Measurements from ENCODE around the gene AATF.

AATF gene

DNA sequence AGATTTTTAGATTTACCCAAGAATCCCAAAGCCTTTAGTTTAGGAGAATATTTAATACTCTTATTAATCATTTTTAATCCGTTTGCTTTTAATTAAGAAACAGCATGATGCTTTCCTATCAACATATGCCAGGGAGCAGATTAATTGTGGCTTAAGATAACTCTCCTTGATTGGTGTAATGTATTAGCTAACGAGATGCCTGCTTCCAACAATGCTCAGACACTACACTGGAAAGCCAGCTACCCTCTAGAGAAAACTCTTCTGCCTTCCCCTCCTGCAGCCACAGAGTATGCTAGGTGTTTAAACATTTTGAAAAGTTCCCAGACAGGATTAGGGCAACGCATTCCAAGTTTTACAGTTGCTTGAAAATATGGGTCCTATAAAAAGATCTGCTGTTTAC is 142.2 kb downstream of the AATF start:
- peaks cover 42% of the 10 kb centered on the region for H3K4me1 Mint-ChIP-seq (ENCODE audit: low read depth)
- peak overlapping the region; percentile 88 for H3K27ac Mint-ChIP-seq
- no peak overlapping the region for H3K4me3 Mint-ChIP-seq
- H3K36me3 Mint-ChIP-seq (ENCODE audit: low read depth): peaks cover 21% of the 10 kb centered on the region
- H3K9me3 Mint-ChIP-seq: no peaks in the 10 kb centered on the region
- no peaks in the 10 kb centered on the region for H3K27me3 Mint-ChIP-seq (ENCODE audit: low read depth)

DNA sequence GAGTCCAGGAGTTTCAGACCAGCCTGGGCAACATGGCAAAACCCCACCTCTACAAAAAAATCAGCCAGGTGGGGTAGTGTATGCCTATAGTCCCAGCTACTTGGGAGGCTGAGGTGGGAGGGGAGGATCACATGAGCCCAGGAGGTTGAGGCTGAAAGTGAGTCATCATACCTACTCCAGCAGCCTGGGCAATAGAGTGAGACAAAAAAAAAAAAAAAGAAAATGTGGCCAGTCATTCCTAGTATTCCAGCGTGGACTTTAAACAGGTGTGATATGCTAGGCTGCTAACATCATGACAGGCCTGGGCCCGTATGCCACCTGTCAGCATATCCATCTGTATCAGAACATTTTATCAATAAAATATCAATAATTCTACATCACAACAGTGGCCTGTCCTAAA is 143.3 kb downstream of the AATF start:
- Mint-ChIP-seq H3K9me3 (no peaks in the 10 kb centered on the region), H3K4me3 (no peak overlapping the region), H3K27ac (peak overlapping the region; percentile 3), H3K4me1 (ENCODE audit: low read depth) (peaks cover 42% of the 10 kb centered on the region), H3K27me3 (ENCODE audit: low read depth) (no peaks in the 10 kb centered on the region), H3K36me3 (ENCODE audit: low read depth) (peaks cover 28% of the 10 kb centered on the region)

DNA sequence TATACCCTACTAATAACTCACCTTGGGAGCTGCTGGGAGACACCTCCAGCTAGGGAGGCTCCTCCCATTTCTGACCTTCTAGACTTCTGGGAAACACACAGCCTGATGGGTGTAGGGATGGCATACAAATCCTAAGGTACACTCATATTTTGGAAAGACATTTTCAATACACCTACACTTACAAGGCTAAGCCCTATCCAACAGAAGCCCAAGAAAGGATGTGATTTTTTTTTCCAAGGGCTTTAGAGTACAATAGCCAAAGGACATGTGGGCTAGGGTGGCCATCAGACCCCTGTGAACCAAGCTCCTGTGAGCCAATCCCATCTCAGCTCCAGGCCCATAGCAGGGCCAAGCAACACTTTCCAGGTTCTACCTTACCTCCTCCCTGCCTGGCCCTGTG is 143.9 kb downstream of the AATF start:
- Mint-ChIP-seq H3K27ac (peak overlapping the region; percentile 3), H3K4me3 (no peak overlapping the region), H3K9me3 (no peaks in the 10 kb centered on the region), H3K36me3 (ENCODE audit: low read depth) (peaks cover 26% of the 10 kb centered on the region), H3K27me3 (ENCODE audit: low read depth) (no peaks in the 10 kb centered on the region), H3K4me1 (ENCODE audit: low read depth) (peaks cover 37% of the 10 kb centered on the region)

DNA sequence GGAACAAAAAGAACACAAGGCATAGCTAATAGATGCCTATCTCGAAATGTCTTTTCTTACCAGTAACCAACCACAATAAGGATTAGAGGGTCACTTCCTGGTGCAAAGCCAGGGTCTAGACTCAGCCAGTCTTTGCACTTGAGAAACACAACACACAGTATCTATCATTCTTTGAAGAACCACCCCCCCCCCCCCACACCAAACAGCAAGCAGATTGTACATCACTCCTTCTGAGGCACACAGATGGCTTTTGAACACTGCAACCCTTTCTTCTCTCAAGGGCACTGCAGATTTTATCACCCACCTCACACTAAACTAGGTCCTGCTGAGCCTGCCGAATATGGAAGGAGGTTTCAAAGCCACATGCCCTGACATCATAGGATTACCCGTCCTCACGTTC is 145.6 kb downstream of the AATF start:
- Mint-ChIP-seq H3K4me1 (ENCODE audit: low read depth) (peaks cover 20% of the 10 kb centered on the region), H3K9me3 (no peaks in the 10 kb centered on the region), H3K36me3 (ENCODE audit: low read depth) (peaks cover 30% of the 10 kb centered on the region), H3K4me3 (no peak overlapping the region), H3K27me3 (ENCODE audit: low read depth) (no peaks in the 10 kb centered on the region), H3K27ac (no peak overlapping the region)

DNA sequence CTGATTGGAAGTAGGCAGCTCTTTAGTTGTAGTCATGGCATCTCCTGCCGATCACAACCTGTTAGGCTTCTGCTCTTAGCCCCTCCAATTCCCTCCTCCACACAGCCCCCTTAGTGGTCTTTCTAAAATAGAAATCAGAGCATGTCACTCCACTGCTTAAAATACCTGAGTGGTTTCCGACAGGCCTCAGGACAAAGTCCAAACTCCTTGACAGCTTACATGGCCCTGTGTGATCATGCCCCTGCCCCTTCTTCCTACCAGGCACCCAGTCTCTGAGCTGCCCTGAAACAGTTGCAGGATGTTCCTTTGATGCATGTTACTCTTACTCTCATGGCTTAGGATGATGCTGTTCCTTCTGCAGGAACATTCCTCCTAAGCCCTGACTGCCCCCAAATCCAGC is 147.3 kb downstream of the AATF start:
- Mint-ChIP-seq H3K9me3 (no peaks in the 10 kb centered on the region), H3K4me1 (ENCODE audit: low read depth) (peaks cover 4% of the 10 kb centered on the region), H3K27ac (no peak overlapping the region), H3K27me3 (ENCODE audit: low read depth) (no peaks in the 10 kb centered on the region), H3K4me3 (no peak overlapping the region), H3K36me3 (ENCODE audit: low read depth) (peaks cover 25% of the 10 kb centered on the region)

DNA sequence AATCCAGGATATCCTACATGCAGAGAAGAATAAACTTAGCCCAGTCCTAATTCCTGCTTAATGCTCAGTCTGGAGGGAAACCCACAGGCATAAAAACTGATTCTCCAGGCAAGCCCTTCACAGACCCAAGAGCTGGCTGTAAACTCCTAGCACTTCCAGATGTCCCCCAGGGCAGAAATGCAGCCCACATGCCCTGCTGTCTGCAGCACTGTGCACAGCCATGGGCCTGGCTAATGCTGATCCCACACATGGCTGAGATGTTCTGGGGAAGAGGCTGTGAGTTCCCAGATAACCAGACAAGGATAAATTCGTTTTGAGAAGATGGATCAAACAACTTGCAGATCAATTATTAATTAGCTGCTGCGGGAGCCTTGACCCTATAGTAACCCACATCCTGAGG is 148.4 kb downstream of the AATF start:
- H3K27me3 Mint-ChIP-seq (ENCODE audit: low read depth): no peaks in the 10 kb centered on the region
- peaks cover 23% of the 10 kb centered on the region for H3K36me3 Mint-ChIP-seq (ENCODE audit: low read depth)
- no peaks in the 10 kb centered on the region for H3K9me3 Mint-ChIP-seq
- H3K4me3 Mint-ChIP-seq: no peak overlapping the region
- H3K4me1 Mint-ChIP-seq (ENCODE audit: low read depth): peaks cover 7% of the 10 kb centered on the region
- no peak overlapping the region for H3K27ac Mint-ChIP-seq

DNA sequence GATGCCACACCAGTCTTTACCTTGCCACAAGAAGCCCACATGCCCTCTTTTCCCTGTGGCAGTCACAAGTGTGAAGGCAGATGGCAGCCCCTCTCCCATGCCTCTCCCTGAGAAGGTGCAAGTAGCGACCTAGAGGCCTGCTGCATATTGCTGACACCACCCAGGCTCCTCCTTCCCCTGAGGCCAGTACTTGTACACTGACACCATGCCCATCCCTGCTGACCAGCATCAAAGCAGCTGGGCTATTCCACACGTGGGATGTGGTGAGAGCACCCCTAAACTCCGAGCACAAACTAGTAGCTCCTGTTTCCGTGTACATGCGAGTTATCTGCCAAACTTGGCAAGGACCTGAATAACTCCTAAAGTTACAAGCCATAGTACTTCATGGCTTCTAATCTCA is 149.4 kb downstream of the AATF start:
- H3K4me1 Mint-ChIP-seq (ENCODE audit: low read depth): peaks cover 7% of the 10 kb centered on the region
- no peaks in the 10 kb centered on the region for H3K9me3 Mint-ChIP-seq
- H3K27me3 Mint-ChIP-seq (ENCODE audit: low read depth): no peaks in the 10 kb centered on the region
- H3K36me3 Mint-ChIP-seq (ENCODE audit: low read depth): peaks cover 21% of the 10 kb centered on the region
- H3K4me3 Mint-ChIP-seq: no peak overlapping the region
- no peak overlapping the region for H3K27ac Mint-ChIP-seq

DNA sequence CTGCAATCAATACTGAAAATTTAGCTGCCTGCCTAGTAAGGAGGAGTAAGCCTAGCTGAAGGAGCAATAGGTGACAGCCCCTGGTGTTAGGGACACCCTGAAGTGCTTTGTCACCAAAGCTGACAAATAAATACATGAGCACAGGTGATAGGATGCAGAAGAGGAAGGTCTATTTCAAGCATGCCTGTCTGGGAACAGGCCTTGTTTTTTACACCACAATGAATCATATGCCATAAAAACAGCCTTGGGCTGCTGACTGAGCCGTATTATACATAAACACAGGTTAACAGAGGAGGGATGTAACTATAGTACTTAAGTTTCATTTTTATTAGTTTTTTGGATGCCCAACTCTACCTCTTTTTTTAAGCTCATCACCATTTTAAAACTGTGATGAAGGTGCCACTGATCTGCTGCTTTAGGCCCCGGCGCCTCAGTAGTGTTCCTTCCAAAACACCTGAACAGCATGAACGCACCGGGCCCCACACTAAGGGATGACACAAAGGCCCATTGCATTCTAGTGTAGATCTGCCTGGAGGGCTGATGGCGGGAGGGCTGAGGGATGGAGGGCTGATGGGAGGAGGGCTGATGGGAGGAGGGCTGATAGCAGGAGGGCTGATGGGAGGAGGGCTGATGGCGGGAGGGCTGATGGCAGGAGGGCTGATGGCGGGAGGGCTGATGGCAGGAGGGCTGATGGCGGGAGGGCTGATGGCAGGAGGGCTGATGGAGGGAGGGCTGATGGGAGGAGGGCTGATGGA is 150.3 kb downstream of the AATF start:
- no peaks in the 10 kb centered on the region for H3K27me3 Mint-ChIP-seq (ENCODE audit: low read depth)
- H3K36me3 Mint-ChIP-seq (ENCODE audit: low read depth): peaks cover 18% of the 10 kb centered on the region
- no peak overlapping the region for H3K4me3 Mint-ChIP-seq
- peaks cover 7% of the 10 kb centered on the region for H3K4me1 Mint-ChIP-seq (ENCODE audit: low read depth)
- no peak overlapping the region for H3K27ac Mint-ChIP-seq
- no peaks in the 10 kb centered on the region for H3K9me3 Mint-ChIP-seq

DNA sequence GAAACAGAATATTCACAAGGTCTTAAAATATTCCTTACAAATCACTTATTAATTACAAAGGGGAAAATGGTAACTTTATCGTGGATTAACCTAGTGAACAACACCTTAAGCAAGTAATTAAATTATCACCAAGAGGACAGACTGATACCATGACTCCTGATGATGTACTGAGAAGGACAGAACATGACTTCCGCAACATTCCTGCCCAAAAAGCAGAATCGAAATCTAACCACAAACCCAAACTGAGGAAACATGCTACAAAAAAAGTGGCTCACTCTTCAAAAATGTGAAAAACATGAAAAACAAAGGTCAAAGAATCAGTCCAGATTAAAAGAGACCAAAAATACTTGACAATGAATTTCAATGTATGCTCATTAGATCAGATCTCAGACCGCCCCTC is 151.5 kb downstream of the AATF start:
- no peak overlapping the region for H3K27ac Mint-ChIP-seq
- H3K36me3 Mint-ChIP-seq (ENCODE audit: low read depth): peaks cover 16% of the 10 kb centered on the region
- H3K27me3 Mint-ChIP-seq (ENCODE audit: low read depth): no peaks in the 10 kb centered on the region
- H3K4me1 Mint-ChIP-seq (ENCODE audit: low read depth): peaks cover 5% of the 10 kb centered on the region
- H3K9me3 Mint-ChIP-seq: no peaks in the 10 kb centered on the region
- H3K4me3 Mint-ChIP-seq: no peak overlapping the region

DNA sequence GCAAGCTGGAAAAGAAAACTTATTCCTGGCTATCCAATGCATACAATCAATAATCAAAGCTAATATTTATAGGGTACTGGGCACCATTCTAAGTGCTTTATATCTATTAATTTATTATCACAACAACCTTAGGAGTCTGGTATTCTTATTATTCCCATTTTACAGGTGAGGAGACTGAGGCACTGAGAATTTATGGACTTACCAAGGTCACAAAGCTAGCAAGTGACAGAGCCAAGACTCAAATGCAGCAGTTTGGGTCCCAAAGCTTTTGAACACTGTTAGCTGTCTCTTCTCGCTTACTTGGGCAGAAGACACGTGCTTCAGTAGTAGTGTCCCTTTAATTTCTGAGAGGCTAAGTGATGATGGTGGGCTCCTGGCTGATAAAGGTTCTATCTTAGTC is 152.6 kb downstream of the AATF start:
- peaks cover 10% of the 10 kb centered on the region for H3K36me3 Mint-ChIP-seq (ENCODE audit: low read depth)

DNA sequence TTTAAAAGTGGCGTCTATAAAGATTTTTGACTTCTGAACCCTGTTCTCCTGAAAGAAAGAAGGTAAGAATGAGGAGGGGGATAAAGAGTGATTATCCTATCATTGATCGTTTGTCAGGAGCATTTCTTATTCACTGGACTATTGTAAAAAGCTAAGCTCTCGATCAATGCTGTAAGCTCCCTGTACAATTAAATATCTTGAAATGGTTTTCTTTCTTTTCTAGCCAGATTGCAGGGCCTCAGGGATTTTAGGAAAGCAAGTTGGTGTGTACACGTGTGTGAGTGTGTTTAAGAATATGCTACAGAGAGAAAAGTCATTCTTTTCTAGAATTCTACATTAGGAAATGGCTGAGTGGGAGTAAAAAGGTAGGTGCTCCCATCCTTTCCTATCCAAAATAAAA is 154.5 kb downstream of the AATF start:
- Mint-ChIP-seq H3K36me3 (ENCODE audit: low read depth) (peaks cover 3% of the 10 kb centered on the region), H3K4me1 (ENCODE audit: low read depth) (peaks cover 5% of the 10 kb centered on the region), H3K27me3 (ENCODE audit: low read depth) (no peaks in the 10 kb centered on the region), H3K27ac (no peak overlapping the region), H3K4me3 (no peak overlapping the region), H3K9me3 (no peaks in the 10 kb centered on the region)

More for the DNA sequence above, 152.6 kb downstream of the AATF start:
- H3K27me3 Mint-ChIP-seq (ENCODE audit: low read depth): no peaks in the 10 kb centered on the region
- no peaks in the 10 kb centered on the region for H3K9me3 Mint-ChIP-seq
- H3K4me1 Mint-ChIP-seq (ENCODE audit: low read depth): peaks cover 5% of the 10 kb centered on the region
- H3K27ac Mint-ChIP-seq: no peak overlapping the region
- H3K4me3 Mint-ChIP-seq: no peak overlapping the region

DNA sequence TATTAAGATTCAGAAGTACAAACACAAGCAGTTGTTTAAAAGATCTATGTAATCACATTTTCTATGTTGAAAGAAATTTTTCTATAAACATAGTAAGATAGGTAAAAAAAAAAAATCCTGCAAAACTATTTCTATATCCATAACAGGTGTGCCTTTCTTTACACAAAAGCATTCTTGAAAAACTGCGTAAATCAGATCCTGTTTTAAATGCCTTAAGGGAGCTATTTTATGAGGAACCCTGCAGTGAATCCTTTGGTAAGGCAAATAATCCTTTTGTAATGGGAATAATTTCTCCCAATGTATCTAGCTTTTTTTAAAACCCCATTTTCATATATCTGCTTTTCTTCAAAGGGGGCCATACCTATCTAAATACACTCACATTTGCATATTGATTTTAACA is 157.3 kb downstream of the AATF start:
- Mint-ChIP-seq H3K4me1 (ENCODE audit: low read depth) (peaks cover 5% of the 10 kb centered on the region), H3K9me3 (no peaks in the 10 kb centered on the region), H3K27ac (no peak overlapping the region), H3K27me3 (ENCODE audit: low read depth) (no peaks in the 10 kb centered on the region), H3K4me3 (no peak overlapping the region), H3K36me3 (ENCODE audit: low read depth) (peaks cover 7% of the 10 kb centered on the region)
